Spleen (tissue), 11 donors: ENCODE results near the gene RAP2C. TPM values are rescaled to one million over a fixed set of nuclear protein-coding genes. Genes with fewer than 3 reads are reported as not detected.

Source experiments
- DNase-seq: peaks from one replicate; pipeline ENCODE4 v3.0.0-alpha.2; 2020
- H3K27ac ChIP-seq, 8 donors: fragments of 200-600 bp; sonication (generic) in 7 of 8; 1 replicate in 4 of 8; 2 replicates in 4 of 8; pipeline versions ENCODE4 v1.5.0 to v1.8.0; 2016 to 2021; ENCODE audit warnings: inconsistent platforms in 4 of 8, mild to moderate bottlenecking in 4 of 8, moderate library complexity in 1 of 8
- H3K27me3 ChIP-seq, 7 donors: fragments of 200-600 bp; sonication (generic) in 6 of 7; replicated peaks in 1 of 7; 1 replicate in 4 of 7; 2 replicates in 3 of 7; pipeline versions ENCODE4 v1.5.0 to v1.8.0; 2016 to 2021; ENCODE audit warnings: inconsistent platforms in 3 of 7, mild to moderate bottlenecking in 1 of 7
- H3K36me3 ChIP-seq, 6 donors: fragments of 200-600 bp; sonication (generic) in 5 of 6; 1 replicate in 4 of 6; 2 replicates in 2 of 6; pipeline versions ENCODE4 v1.5.0 to v1.8.0; 2016 to 2021; ENCODE audit warnings: inconsistent platforms in 2 of 6
- H3K4me1 ChIP-seq, 6 donors: fragments of 200-600 bp; sonication (generic) in 5 of 6; 1 replicate in 3 of 6; 2 replicates in 3 of 6; pipeline versions ENCODE4 v1.5.0 to v1.8.0; 2016 to 2021; ENCODE audit warnings: inconsistent platforms in 3 of 6
- H3K4me3 ChIP-seq, 8 donors: fragments of 200-600 bp; sonication (generic) in 7 of 8; 1 replicate in 4 of 8; 2 replicates in 4 of 8; pipeline versions ENCODE4 v1.5.0 to v1.8.0; 2016 to 2021; ENCODE audit warnings: inconsistent platforms in 4 of 8, mild to moderate bottlenecking in 4 of 8, moderate library complexity in 2 of 8
- H3K9me3 ChIP-seq, 8 donors: fragments of 200-600 bp; sonication (generic) in 7 of 8; 1 replicate in 4 of 8; 2 replicates in 4 of 8; pipeline versions ENCODE4 v1.5.0 to v1.8.0; 2016 to 2021; ENCODE audit warnings: inconsistent platforms in 4 of 8
- CTCF ChIP-seq, 11 experiments: fragments of 200-600 bp in 7 of 11; fragments of 450-650 bp in 4 of 11; sonication (generic) in 4 of 11; IDR thresholded peaks in 8 of 11; conservative IDR thresholded peaks in 3 of 11; 1 replicate in 7 of 11; 2 replicates in 4 of 11; pipeline versions ENCODE4 v1.4.0 to v1.8.0; 2016 to 2021; ENCODE audit warnings: antibody characterized with exemption in 11 of 11, inconsistent platforms in 4 of 11, mild to moderate bottlenecking in 1 of 11
- POLR2A ChIP-seq, 3 donors: fragments of 450-650 bp; IDR thresholded peaks; one replicate each; pipeline ENCODE4 v1.5.1; 2017; ENCODE audit warnings: antibody characterized with exemption in 3 of 3, mild to moderate bottlenecking in 1 of 3
- POLR2AphosphoS5 ChIP-seq, 3 donors: sonication (generic); formaldehyde crosslinking; IDR thresholded peaks; one replicate each; pipeline ENCODE4 v1.5.1; 2017; ENCODE audit warnings: antibody characterized with exemption in 3 of 3
- WGBS, 5 donors: extraction: QIAGEN DNeasy Blood & Tissue Kit in 3 of 5; methylation state at CpG; one replicate each; pipeline versions ENCODE4 v1.1.5 to v1.1.7; 2013 to 2018; 5-methylcytosine and 5-hydroxymethylcytosine counted together
- intact Hi-C: fragments of 100-400 bp; cut with DNase I; formaldehyde crosslinking; loops from one replicate; pipeline ENCODE4 v1.15.0; 2023; ENCODE audit warnings: low total_unique reads
- polyA plus RNA-seq, 3 donors: library from polyadenylated mRNA; stranded (reverse); fragments of 200-250 nt; gene quantifications; one replicate each; pipeline ENCODE4 v1.2.1, GENCODE V29; 2013
- total RNA-seq, 7 donors: library from RNA; depleted of rRNA in 3 of 7; stranded (reverse); fragments of >200 nt in 3 of 7; fragmentation: NEBNext Ultra II Directional in 4 of 7; extraction: Animal tissue kit (Norgen Biotek cat#: 25700) in 4 of 7; gene quantifications; one replicate each; pipeline versions ENCODE4 v1.1.0 to v1.2.1, GENCODE V29; 2016 to 2021
- donor health status: healthy with polysubstance abuse.
- donor health status: DM: no; HTN: no; CAD: no; lungs with moderate emphysema.
- donor health status: DM: no; HTN: no; CAD: no.
- donor health status: Bipolar disorder and iron deficiency.
- donor health status: healthy.
- donor health status: DM: no; HTN: no; CAD: no.
- donor health status: DM: yes; HTN: yes; CAD: no.

Gene RAP2C
- total and polyA plus RNA-seq, 10 donors: 22.5 to 38.5 (median 28.9) TPM

GRCh38 chrX:132258509-132258908 is 39.3 kb upstream of the RAP2C start:
- no peaks in the 10 kb centered on the region for H3K36me3 ChIP-seq
- peaks cover 0 to 5% (median 0%) of the 10 kb centered on the region in 7 donors for H3K27me3 ChIP-seq
- H3K4me3 ChIP-seq: no peak overlapping the region
- no peak overlapping the region for H3K27ac ChIP-seq
- no peak for TF ChIP-seq POLR2AphosphoS5 (IDR thresholded peaks at IDR 0.05)
- TF ChIP-seq CTCF (IDR thresholded peaks at IDR 0.05 in 8 of 11, conservative IDR thresholded peaks at IDR 0.05 in 3 of 11): no peak
- no peak for TF ChIP-seq POLR2A (IDR thresholded peaks at IDR 0.05)
- H3K4me1 ChIP-seq: no peaks in the 10 kb centered on the region
- no peak for DNase-seq
- WGBS, 5 donors: 79 to 100% (median 94%) methylated on average over 1 of the region's 1 CpG
- no peaks in the 10 kb centered on the region for H3K9me3 ChIP-seq
- intact Hi-C loops: no loop called here

GRCh38 chrX:132257116-132257515 is 37.9 kb upstream of the RAP2C start:
- intact Hi-C loops: no loop called here
- no peaks in the 10 kb centered on the region for H3K4me1 ChIP-seq
- H3K4me3 ChIP-seq: no peak overlapping the region
- DNase-seq: no peak
- H3K9me3 ChIP-seq: no peaks in the 10 kb centered on the region
- WGBS, 5 donors: 67 to 94% (median 78%) methylated on average over 2 of the region's 2 CpGs
- H3K27me3 ChIP-seq: peaks cover 0 to 5% (median 0%) of the 10 kb centered on the region in 7 donors
- H3K36me3 ChIP-seq: no peaks in the 10 kb centered on the region
- H3K27ac ChIP-seq: no peak overlapping the region
- no peak for TF ChIP-seq POLR2AphosphoS5 (IDR thresholded peaks at IDR 0.05)
- TF ChIP-seq CTCF (IDR thresholded peaks at IDR 0.05 in 8 of 11, conservative IDR thresholded peaks at IDR 0.05 in 3 of 11): no peak
- TF ChIP-seq POLR2A (IDR thresholded peaks at IDR 0.05): no peak

GRCh38 chrX:132236121-132236520 is 16.9 kb upstream of the RAP2C start:
- no peaks in the 10 kb centered on the region for H3K27me3 ChIP-seq
- DNase-seq: no peak
- no peak overlapping the region for H3K4me3 ChIP-seq
- TF ChIP-seq CTCF (IDR thresholded peaks at IDR 0.05 in 8 of 11, conservative IDR thresholded peaks at IDR 0.05 in 3 of 11) (no peak), POLR2A (IDR thresholded peaks at IDR 0.05) (no peak), POLR2AphosphoS5 (IDR thresholded peaks at IDR 0.05) (no peak)
- H3K27ac ChIP-seq: no peak overlapping the region
- intact Hi-C loops: no loop called here
- H3K9me3 ChIP-seq: no peaks in the 10 kb centered on the region
- H3K4me1 ChIP-seq: no peaks in the 10 kb centered on the region
- WGBS, 5 donors: 85 to 97% (median 90%) methylated on average over 5 of the region's 5 CpGs
- no peaks in the 10 kb centered on the region for H3K36me3 ChIP-seq

GRCh38 chrX:132235488-132235887 is 16.2 kb upstream of the RAP2C start:
- Histone ChIP-seq H3K36me3 (no peaks in the 10 kb centered on the region), H3K4me1 (no peaks in the 10 kb centered on the region), H3K27ac (no peak overlapping the region), H3K9me3 (no peaks in the 10 kb centered on the region), H3K4me3 (no peak overlapping the region), H3K27me3 (no peaks in the 10 kb centered on the region)
- intact Hi-C loops: no loop called here
- TF ChIP-seq CTCF (IDR thresholded peaks at IDR 0.05 in 8 of 11, conservative IDR thresholded peaks at IDR 0.05 in 3 of 11) (no peak), POLR2A (IDR thresholded peaks at IDR 0.05) (no peak), POLR2AphosphoS5 (IDR thresholded peaks at IDR 0.05) (no peak)
- DNase-seq: no peak
- 72 to 98% (median 94%) methylated on average over 5 of the region's 5 CpGs for WGBS, 5 donors
